CD14-positive monocyte (primary cell): ENCODE measurements around the gene NOP56. TPM values are rescaled to one million over a fixed set of nuclear protein-coding genes. Genes with fewer than 3 reads are reported as not detected.

ENCODE experiments used
- DNase-seq, 3 donors: peaks; one replicate each; pipeline ENCODE4 v3.0.0-alpha.2; 2011 to 2022
- H2AFZ ChIP-seq: 2 replicates; pipeline ENCODE4 v1.6.0; 2012; ENCODE audit warnings: mild to moderate bottlenecking, low read depth, low read length, inconsistent platforms; ENCODE audit not compliant: insufficient read depth, poor library complexity, severe bottlenecking
- H3K27ac ChIP-seq, 2 donors: 1 replicate in 1 of 2; 2 replicates in 1 of 2; pipeline ENCODE4 v1.5.1; 2012 to 2013; ENCODE audit warnings: low read length in 2 of 2, control low read depth in 1 of 2, inconsistent platforms in 1 of 2, low read depth in 1 of 2, mild to moderate bottlenecking in 1 of 2
- H3K27me3 ChIP-seq, 2 donors: one replicate each; pipeline versions ENCODE4 v1.6.0 to v1.6.1; 2011 to 2013; ENCODE audit warnings: low read length in 2 of 2; ENCODE audit not compliant: control insufficient read depth in 2 of 2, insufficient read depth in 2 of 2
- H3K36me3 ChIP-seq, 2 donors: replicated peaks in 1 of 2; 1 replicate in 1 of 2; 2 replicates in 1 of 2; pipeline versions ENCODE4 v1.5.1 to v1.6.1; 2012 to 2013; ENCODE audit warnings: low read length in 2 of 2, control low read depth in 1 of 2, inconsistent platforms in 1 of 2, mild to moderate bottlenecking in 1 of 2; ENCODE audit not compliant: insufficient read depth in 2 of 2, control insufficient read depth in 1 of 2
- H3K4me1 ChIP-seq, 2 donors: 1 replicate in 1 of 2; 2 replicates in 1 of 2; pipeline versions ENCODE4 v1.5.1 to v1.6.1; 2012 to 2013; ENCODE audit warnings: low read length in 2 of 2, control low read depth in 1 of 2, inconsistent platforms in 1 of 2, mild to moderate bottlenecking in 1 of 2, moderate library complexity in 1 of 2; ENCODE audit not compliant: insufficient read depth in 2 of 2, control insufficient read depth in 1 of 2
- H3K4me2 ChIP-seq: replicated peaks from 2 replicates; pipeline ENCODE3; 2012; ENCODE audit warnings: low read length, moderate library complexity, mild to moderate bottlenecking; ENCODE audit not compliant: poor library complexity, severe bottlenecking; ENCODE audit errors: extremely low read depth
- H3K4me3 ChIP-seq, 3 experiments: fragments of 200-600 bp in 1 of 3; sonication (generic) in 1 of 3; replicated peaks in 1 of 3; 1 replicate in 2 of 3; 2 replicates in 1 of 3; pipeline ENCODE4 v1.5.1; 2011 to 2013; ENCODE audit warnings: low read length in 3 of 3, mild to moderate bottlenecking in 3 of 3, control low read depth in 2 of 3, low read depth in 2 of 3, inconsistent platforms in 1 of 3, moderate library complexity in 1 of 3
- H3K79me2 ChIP-seq: 2 replicates; pipeline ENCODE4 v1.6.0; 2012; ENCODE audit warnings: mild to moderate bottlenecking, control low read depth, inconsistent platforms, low read length, moderate library complexity; ENCODE audit not compliant: insufficient read depth
- H3K9ac ChIP-seq: 2 replicates; pipeline ENCODE4 v1.6.0; 2017; ENCODE audit warnings: low read length, mild to moderate bottlenecking; ENCODE audit not compliant: insufficient read depth, poor library complexity, severe bottlenecking
- H3K9me3 ChIP-seq, 2 donors: replicated peaks in 1 of 2; 1 replicate in 1 of 2; 2 replicates in 1 of 2; pipeline versions ENCODE4 v1.5.1 to v1.6.1; 2012 to 2013; ENCODE audit warnings: low read length in 2 of 2, control low read depth in 1 of 2; ENCODE audit not compliant: control insufficient read depth in 1 of 2, insufficient read depth in 1 of 2
- H4K20me1 ChIP-seq: 2 replicates; pipeline ENCODE4 v1.6.0; 2012; ENCODE audit warnings: mild to moderate bottlenecking, low read length, control low read depth, moderate library complexity; ENCODE audit not compliant: insufficient read depth
- H3K27ac Mint-ChIP-seq, 7 donors: one replicate each; pipeline ENCODE4 v1.8.0; 2020; ENCODE audit warnings: mild to moderate bottlenecking in 7 of 7, mixed read lengths in 7 of 7, moderate library complexity in 6 of 7, inconsistent platforms in 2 of 7
- H3K27me3 Mint-ChIP-seq, 3 donors: one replicate each; pipeline ENCODE4 v1.8.0; 2021 to 2022; ENCODE audit warnings: low read depth in 3 of 3, mild to moderate bottlenecking in 3 of 3, mixed read lengths in 3 of 3, moderate library complexity in 3 of 3, inconsistent platforms in 1 of 3
- H3K36me3 Mint-ChIP-seq, 2 donors: one replicate each; pipeline ENCODE4 v1.8.0; 2020; ENCODE audit warnings: mixed read lengths in 2 of 2, inconsistent platforms in 1 of 2, mild to moderate bottlenecking in 1 of 2
- H3K4me1 Mint-ChIP-seq: one replicate; pipeline ENCODE4 v1.8.0; 2020; ENCODE audit warnings: mild to moderate bottlenecking, mixed read lengths
- H3K4me3 Mint-ChIP-seq, 2 donors: one replicate each; pipeline ENCODE4 v1.8.0; 2020; ENCODE audit warnings: mild to moderate bottlenecking in 2 of 2, mixed read lengths in 2 of 2, moderate library complexity in 1 of 2
- H3K9me3 Mint-ChIP-seq, 7 donors: one replicate each; pipeline ENCODE4 v1.8.0; 2020 to 2022; ENCODE audit warnings: mixed read lengths in 7 of 7, mild to moderate bottlenecking in 6 of 7, moderate library complexity in 6 of 7, inconsistent platforms in 2 of 7
- CTCF ChIP-seq: fragments of 200-600 bp; IDR thresholded peaks from one replicate; pipeline ENCODE4 v1.8.0; 2022; ENCODE audit warnings: antibody characterized with exemption, mild to moderate bottlenecking
- WGBS: methylation state at CpG from one replicate; pipeline ENCODE4 v1.1.5; 2013; ENCODE audit warnings: missing lambda C conversion rate; ENCODE audit not compliant: insufficient coverage; 5-methylcytosine and 5-hydroxymethylcytosine counted together
- intact Hi-C, 2 donors: fragments of 100-400 bp; cut with micrococcal nuclease; formaldehyde crosslinking; loops; one replicate each; pipeline versions ENCODE4 v1.15.0 to v1.15.1; 2023
- polyA plus RNA-seq, 3 donors: library from polyadenylated mRNA; depleted of rRNA in 1 of 3; unstranded in 2 of 3; stranded (reverse) in 1 of 3; fragments of 300-500 nt in 2 of 3; fragments of >200 nt in 1 of 3; fragmentation: Illumina TruSeq in 2 of 3; gene quantifications; 1 replicate in 2 of 3; 2 replicates in 1 of 3; pipeline ENCODE4 v1.2.3, GENCODE V29; 2012 to 2021

Gene NOP56
- polyA plus RNA-seq, 3 donors: 27.3 to 102 (median 33.1) TPM

- no peak overlapping the region for H3K9ac ChIP-seq
- no peaks in the 10 kb centered on the region for H3K79me2 ChIP-seq
- H3K4me1 ChIP-seq: no peaks in the 10 kb centered on the region
- H3K27ac ChIP-seq: no peak overlapping the region
- H3K27me3 ChIP-seq: no peaks in the 10 kb centered on the region
- H3K4me3 ChIP-seq: no peak overlapping the region
- DNase-seq: no peak
- no peaks in the 10 kb centered on the region for H4K20me1 ChIP-seq
- Mint-ChIP-seq H3K36me3 (no peaks in the 10 kb centered on the region), H3K9me3 (peaks cover 0 to 15% (median 4%) of the 10 kb centered on the region in 7 donors), H3K4me3 (no peak overlapping the region), H3K4me1 (no peaks in the 10 kb centered on the region), H3K27ac (no peak overlapping the region), H3K27me3 (peaks cover 13 to 24% (median 15%) of the 10 kb centered on the region in 3 donors)
- no peak overlapping the region for H3K4me2 ChIP-seq
- H2AFZ ChIP-seq: no peak overlapping the region
- 90% methylated on average over 7 of the region's 9 CpGs for WGBS
- H3K36me3 ChIP-seq: no peaks in the 10 kb centered on the region
- H3K9me3 ChIP-seq: no peaks in the 10 kb centered on the region
- intact Hi-C loops: no loop called here
- TF ChIP-seq CTCF: no peak
These were observed 35.8 kb upstream of the NOP56 start for GRCh38 chr20:2616634-2617033.

- Mint-ChIP-seq H3K4me1 (no peaks in the 10 kb centered on the region), H3K27me3 (peaks cover 9 to 24% (median 15%) of the 10 kb centered on the region in 3 donors), H3K9me3 (peaks cover 0 to 15% (median 4%) of the 10 kb centered on the region in 7 donors), H3K27ac (no peak overlapping the region), H3K36me3 (no peaks in the 10 kb centered on the region), H3K4me3 (no peak overlapping the region)
- Histone ChIP-seq H3K36me3 (no peaks in the 10 kb centered on the region), H3K79me2 (no peaks in the 10 kb centered on the region), H3K4me3 (no peak overlapping the region), H3K9ac (no peak overlapping the region), H2AFZ (no peak overlapping the region), H4K20me1 (no peaks in the 10 kb centered on the region), H3K9me3 (no peaks in the 10 kb centered on the region), H3K27me3 (no peaks in the 10 kb centered on the region), H3K4me2 (no peak overlapping the region), H3K27ac (no peak overlapping the region), H3K4me1 (no peaks in the 10 kb centered on the region)
- no peak for DNase-seq
- 81% methylated on average over 12 of the region's 16 CpGs for WGBS
- no peak for TF ChIP-seq CTCF
- intact Hi-C loops: no loop called here
These were observed 35.2 kb upstream of the NOP56 start for GRCh38 chr20:2617099-2617714.
